ENCODE data around the gene NLE1.

DNA sequence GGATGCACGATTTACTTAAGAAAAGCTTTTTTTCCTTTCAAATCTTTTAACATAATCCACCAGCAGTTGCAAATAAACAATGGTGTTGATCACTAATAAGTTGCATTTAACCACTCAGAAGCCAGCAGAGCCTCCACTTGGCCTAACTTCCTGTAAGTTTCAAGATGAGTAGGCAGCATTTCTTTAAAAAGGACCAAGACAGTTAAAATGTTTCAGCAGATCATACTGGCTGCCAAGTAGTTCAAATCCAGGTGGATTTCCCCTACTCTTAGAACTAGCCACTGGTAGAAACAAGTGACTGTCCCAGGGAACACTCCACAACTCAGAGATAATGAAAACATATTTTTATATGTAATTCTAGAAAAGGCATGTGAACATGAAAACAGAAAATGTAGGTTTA, 61.6 kb downstream of the NLE1 start:
- TF ChIP-seq EZH2 (IDR thresholded peaks at IDR 0.05) (no peak), FOXP2 (optimal IDR thresholded peaks at IDR 0.05; ENCODE audit: control extremely low read depth, extremely low read length, insufficient read depth) (no peak)

Measured in SK-N-MC (cell line).